GM21390 (cell line): ENCODE data around the gene MAST2.
"Not testable (repeated sequence)": the region's sequence is repeated elsewhere in the genome, so short reads cannot be mapped to it uniquely, and the experiment has no call there.

Experiments
- ATAC-seq: cut with Tn5 transposase; IDR thresholded peaks from one replicate; pipeline ENCODE4 v1.9.1; 2021; ENCODE audit not compliant: unreplicated experiment

The MAST2 gene

DNA sequence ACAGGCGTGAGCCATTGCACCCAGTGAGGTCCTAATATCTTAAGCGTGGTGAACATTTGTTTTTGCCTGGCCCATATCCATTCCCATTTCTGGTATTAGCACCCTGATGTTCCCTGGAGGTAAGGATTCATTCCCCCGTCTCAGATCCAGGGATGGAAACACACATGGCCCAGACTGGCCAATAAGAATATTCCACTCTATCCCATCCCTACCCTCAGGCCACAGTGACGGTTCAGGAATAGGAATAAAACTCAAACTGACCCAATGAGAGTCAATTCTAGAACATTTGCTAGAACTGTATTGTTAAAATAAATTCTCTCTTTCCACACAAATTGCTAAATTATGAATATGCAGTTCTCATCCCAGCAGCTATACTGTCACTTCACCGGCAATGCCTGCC is 252.9 kb downstream of the MAST2 start:
- ATAC-seq, result no peak

DNA sequence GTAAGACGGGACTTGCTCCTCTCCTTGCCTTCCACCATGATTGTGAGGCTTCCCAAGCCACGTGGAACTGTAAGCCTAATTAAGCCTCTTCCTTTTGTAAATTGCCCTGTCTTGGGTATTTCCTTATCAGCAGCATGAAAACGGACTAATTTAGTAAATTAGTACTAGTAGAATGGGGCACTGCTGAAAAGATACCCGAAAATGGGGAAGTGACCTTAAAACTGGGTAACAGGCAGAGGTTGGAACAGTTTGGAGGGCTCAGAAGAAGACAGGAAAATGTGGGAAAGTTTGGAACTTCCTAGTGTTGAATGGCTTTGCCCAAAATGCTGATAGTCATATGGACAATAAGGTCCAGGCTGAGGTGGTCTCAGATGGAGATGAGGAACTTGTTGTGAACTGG is 253.8 kb downstream of the MAST2 start:
- not testable (repeated sequence) for ATAC-seq

DNA sequence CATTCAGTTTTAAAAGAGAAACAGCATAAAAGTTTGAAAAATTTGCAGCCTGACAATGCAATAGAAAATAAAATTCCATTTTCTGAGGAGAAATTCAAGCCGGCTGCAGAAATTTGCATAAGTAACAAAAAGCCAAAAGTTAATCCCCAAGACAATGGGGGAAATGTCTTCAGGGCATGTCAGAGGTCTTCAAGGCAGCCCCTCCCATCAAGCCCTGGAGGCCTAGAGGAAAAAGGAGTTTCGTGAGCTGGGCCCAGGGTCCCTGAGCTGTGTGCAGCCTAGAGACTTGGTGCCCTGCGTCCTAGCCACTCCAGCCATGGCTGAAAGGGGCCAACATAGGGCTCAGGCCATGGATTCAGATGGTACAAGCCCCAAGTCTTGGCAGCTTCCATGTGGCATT is 254.4 kb downstream of the MAST2 start:
- ATAC-seq, result no peak

DNA sequence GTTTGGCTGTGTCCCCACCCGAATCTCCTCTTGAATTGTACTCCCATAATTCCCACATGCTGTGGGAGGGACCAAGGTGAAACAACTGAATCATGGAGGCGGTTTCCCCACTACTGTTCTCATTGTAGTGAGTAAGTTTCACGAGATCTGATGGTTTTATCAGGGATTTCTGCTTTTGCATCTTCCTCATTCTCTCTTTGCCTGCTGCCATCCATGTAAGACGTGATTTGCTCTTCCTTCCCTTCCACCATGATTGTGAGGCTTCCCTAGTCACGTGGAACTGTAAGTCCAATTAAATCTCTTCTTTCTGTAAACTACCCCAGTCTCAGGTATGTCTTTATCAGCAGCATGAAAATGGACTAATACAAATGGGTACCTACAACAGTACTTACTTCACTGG is 255.5 kb downstream of the MAST2 start:
- ATAC-seq, result no peak

DNA sequence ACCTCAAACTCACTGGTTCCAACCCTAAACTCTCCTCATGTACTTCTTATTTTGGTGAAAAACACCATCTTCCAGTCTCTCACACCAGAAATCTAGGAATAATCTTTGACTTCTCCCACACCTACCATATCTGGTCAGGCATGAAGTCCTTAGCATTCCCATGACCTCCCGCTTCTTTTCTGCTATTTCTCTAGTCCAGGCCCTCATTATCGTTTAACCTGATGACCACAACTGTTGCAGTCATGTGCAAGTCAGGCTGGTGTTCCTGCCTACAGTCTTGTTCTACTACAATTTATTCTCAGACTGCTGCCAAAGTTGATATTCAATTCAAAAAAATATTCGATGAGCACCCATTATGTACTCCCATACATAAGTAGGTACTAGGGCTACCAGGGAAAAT is 257.7 kb downstream of the MAST2 start:
- ATAC-seq, result no peak

DNA sequence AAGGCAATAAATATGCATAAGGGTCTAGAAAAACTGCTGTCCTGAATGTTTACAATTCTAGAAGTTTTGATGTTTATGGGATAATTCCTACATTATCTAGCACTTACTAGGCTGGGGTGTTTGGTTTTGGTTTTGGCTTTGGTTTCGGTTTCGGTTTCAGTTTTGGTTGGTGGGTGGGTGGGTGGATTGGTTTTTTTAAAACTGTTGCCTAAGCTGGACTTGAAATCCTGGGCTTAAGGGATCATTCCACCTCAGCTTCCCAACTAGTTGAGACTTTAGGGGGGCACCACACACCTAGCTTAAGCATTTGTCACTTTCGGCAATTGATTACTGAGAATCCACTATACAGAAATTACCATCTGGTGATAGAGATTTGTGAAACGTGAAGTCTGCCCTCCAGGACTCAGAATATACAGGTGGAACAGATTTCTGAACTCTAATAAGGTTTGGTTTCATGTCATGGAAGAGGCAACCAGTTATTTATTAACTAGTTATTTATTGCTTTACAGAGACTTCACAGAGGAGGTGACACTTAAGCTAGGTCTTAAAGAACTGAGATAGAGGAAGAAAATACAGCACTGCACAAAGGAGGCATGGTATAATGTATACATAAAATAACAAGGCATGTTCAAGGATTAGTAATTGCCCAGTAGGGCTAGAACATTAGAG is 259.4 kb downstream of the MAST2 start:
- peak; percentile 49 for ATAC-seq

DNA sequence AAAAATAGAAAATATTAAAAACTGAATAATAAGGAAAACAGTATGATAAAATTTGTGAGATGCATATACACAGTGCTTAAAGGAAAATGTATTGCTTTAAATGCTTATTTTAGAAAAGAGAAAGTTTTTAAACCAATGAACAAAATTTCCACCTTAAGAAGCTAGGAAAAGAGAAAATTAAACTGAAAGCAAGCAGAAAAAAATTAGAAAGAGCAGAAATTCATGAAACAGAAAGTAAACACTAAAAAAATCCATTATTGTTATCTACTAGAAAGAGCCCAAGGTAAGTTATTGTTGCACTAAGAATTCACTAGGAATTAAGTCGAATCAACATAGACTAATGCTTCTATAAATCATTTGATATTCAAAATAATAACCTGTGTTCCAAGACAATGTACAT is 261.3 kb downstream of the MAST2 start:
- ATAC-seq, result no peak

DNA sequence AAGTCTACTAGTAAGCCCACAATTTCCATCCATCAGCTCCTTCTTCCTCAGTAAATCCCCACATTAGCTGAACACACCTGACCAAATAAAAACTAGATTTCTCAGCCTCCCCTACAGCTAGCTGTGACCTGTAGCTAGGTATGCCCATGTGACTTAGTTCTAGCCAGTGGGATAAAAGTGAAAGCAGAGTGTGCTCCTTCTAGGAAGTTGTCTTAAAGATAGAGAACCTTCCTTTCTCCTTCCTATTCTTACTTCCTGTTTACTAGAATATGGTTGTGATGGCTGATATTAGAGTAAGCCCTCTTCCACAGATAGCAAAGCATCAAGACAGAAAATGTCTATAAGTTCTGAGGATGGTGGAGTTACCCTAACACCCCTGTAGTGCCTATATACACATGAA is 262.0 kb downstream of the MAST2 start:
- no peak for ATAC-seq

DNA sequence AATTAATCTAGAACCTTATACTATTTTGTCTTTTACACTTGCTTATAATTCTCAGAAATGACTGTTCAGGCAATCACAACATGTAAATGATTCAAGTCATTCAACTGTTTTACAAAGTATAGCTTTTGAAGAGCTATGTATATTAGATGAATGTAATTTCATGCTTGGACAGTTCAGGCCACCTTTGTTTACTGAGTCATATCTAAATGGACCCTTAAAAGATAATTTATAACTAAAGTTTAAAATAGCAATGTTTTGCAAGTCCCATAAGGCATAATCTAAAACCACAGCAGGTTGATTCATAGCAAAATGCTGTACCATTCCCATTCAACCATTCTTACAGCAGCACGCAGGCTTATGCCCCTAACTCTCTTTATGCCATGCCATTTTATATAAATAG is 264.2 kb downstream of the MAST2 start:
- no peak for ATAC-seq

DNA sequence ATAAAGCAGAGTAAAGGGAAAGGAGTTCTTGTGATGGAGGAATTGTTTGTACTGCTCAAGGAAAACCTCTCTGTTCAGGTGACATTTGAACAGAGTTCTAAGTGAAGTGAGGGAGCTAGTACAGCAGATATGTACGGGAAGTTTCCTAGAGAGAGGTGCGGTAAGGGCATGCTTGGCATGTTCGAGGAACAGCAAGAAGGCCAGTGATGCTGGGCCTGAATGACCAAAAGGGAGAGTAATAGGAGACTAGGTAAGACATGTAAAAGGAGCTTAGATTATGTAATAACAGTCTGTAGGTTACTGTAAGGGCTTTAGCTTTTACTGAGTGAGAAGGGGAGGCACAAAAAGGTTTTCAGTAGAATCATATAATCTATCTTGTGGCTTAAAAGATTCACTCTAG is 265.1 kb downstream of the MAST2 start:
- no peak for ATAC-seq

DNA sequence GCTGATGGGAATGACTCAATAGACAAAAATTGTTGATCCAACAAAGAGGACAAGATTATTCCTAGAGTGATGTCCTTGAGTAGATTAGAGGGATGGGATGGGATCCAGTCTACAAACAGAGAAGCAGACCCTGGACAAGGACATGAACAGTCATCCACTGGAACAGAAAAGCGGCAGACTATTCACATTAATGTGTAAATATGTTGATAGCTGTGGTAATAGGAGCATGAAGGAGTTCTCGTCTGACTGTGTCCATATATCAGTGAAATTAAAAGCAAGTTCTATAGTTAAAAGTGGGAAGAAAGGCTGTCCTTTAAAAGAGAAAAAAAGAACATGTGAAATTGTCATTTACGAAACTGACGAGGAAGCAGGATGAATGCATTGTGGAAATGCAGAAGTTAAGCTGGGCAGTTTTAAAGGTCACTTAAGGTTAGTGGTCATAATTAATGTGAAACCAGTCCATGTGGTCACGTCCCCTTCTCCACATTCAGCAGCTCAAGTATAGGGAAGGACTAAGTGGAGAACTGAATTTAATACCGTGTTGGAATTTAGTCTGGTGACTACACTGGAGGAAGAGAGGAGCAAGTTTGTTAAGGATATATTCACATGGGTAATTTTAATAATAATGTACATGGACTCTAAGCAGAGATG is 266.9 kb downstream of the MAST2 start:
- no peak for ATAC-seq

DNA sequence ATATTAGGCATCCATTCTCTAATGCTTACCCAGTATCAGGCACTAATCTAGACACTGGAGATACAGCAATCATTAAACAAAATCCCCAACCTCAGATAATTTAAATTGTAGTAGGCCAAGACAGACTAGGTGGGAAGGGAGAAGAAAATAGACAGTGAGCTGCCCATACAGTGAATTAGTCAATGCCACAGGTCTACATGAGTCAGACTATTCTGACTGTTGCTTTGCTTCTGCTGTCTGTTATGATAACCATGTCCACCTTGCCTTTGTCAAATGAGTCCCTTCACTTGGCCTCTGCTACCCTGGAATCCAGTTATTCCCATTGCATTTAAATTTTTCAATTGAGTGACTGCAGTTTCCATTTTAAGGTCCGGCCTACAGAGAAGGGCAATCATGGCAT is 269.6 kb downstream of the MAST2 start:
- no peak for ATAC-seq

DNA sequence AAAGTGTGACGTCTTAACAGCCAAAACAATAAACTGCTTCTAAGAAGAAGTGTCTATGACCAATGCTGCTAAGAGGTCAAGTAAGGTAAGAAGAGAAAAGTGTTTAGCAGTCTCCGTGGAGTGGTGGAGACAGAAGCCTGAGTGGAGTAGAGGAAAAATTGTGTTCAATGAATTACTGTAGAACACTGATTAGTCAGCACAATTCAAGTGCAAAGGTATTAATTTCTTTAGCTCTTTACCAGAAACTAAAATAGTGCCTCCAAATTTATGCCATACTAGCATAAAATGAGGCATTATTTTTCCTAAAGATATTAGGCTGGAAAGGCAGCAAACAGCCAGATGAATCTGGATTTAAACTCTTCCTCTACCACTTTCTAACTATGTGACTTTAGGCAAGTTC is 272.9 kb downstream of the MAST2 start:
- ATAC-seq, result no peak

DNA sequence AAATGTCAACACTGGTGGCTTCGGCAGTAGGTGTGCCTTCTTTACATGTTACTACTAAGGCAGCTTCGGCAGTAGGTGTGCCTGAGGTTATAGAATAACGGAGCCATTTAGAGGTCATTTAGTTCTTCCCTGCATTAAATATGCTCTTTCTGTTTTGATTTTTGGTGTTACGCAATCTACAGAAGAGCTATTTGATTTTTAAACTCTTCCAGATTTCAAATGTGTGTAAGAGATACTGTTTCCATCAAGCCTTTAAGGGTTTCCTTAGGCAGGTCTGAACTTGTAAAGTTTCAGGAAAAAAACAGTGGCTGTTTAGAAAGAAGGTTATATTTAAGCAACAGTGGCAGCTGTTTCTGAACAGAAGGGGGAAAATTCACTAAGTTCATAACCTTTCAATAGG is 274.2 kb downstream of the MAST2 start:
- no peak for ATAC-seq

DNA sequence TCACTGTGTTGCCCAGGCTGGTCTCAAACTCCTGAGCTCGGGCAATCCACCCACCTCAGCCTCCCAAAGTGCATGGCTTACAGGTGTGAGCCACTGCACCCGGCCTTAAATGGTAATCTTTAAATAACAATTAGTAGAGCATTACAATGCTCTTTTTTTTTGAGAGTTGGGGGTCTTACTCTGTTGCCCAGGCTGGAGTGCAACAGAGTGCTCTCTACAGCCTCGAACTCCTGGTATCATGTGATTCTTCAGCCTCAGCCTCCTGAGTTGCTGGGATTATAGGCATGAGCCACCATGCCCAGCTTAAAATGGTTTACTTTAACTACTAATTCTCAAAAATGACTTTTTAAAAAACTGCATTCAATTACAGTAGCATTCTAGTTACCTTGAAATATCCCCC is 276.8 kb downstream of the MAST2 start:
- no peak for ATAC-seq

DNA sequence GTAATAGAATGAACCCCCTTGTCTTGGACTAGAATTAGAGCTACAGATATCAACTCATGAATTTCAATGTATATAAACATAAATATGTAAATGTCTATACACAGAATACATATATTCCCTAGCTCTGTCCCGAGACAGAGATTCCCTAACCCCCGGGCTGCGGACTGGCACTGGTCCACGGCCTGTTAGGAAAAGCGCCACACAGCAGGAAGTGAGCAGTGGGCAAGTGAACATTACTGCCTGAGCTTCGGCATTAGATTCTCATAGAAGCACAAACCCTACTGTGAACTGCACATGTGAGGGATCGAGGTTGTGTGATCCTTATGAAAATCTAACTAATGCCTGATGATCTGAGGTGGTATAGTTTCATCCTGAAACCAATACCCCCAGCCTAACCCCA is 277.8 kb downstream of the MAST2 start:
- no peak for ATAC-seq

DNA sequence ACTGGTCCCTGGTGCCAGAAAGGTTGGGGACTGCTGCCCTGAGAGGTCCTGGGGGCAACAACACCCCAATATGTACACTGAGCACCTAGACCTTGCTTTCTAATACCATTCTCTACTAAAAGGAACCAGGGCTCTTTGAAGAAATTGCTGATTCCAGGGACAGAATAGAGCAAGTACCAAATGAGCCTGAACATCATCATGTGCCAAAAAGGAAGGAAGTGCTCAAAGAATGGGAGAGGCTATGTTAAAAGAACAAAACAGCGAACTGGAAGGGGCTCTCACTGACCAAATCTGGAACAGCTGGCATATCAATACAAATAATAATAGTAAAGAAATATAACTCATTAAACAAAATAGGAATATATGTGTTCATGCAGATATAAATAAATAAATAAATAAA is 278.2 kb downstream of the MAST2 start:
- no peak for ATAC-seq

DNA sequence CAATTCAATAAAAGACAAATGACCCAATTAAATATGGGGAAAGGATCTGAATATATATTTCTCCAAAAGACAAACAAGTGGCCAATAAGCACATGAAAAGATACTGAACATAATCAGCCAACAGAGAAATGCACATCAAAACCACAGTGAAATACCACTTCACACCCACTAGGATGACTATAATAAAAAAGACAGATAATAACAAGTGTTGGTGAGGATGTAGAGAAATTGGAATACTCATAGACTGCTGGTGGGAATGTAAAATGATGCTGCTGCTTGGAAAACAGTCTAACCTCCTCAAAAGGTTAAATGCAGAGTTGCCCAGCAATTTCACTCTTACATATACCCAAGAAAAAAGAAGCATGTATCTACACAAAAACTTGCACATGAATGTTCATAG is 280.2 kb downstream of the MAST2 start:
- no peak for ATAC-seq

DNA sequence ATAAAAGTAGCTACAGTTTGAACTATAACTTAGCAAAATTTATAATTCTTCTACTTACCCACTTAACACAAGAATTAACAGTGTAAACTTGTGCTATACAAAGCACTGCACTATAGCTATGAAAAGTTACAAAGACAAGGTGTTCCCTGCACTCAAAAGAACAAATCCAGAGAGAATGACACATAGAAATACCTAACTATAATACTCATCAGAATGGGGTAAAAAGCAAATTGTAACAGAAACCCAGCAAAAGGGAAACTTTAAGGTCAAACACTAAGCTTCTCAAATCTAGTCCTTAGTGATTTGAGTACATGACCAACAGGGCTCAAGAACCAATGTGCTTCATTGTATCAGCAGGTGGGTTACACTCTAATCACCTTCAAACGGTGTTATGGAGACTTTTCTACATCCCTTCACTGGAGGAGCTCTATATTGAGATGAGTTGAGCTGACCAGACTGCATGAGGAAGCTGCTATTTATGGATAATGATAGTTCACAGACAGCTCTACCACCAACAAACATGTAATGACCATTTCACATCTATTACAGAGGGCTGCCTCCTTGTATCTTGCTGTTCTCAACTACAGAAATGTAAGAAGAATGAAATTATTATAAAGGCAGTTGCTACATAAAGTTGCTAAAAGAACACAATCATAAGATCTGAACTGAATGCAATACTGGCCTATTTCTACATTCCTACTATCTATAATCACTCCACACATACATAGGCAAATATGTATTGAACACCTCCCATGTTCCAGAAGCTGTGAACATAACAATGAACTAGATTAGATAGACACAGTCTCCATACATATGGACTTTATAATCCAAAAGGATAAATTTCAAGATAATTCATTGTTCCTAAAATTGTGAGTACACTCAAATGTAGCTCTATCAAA is 281.4 kb downstream of the MAST2 start:
- no peak for ATAC-seq
